Gastrocnemius medialis (tissue), 4 donors: ENCODE data around the gene LARP1B. TPM values are rescaled to one million over a fixed set of nuclear protein-coding genes. Genes with fewer than 3 reads are reported as not detected.

ENCODE experiments used
- ATAC-seq, 2 donors: fragments of 150-250 bp; one replicate each; pipeline ENCODE4 v1.9.1; 2016
- DNase-seq, 2 donors: peaks; one replicate each; pipeline ENCODE4 v3.0.0-alpha.2; 2019
- H3K27ac ChIP-seq, 4 donors: fragments of 200-600 bp; sonication (generic); 1 replicate in 1 of 4; 2 replicates in 3 of 4; pipeline ENCODE4 v1.5.1; 2016 to 2018; ENCODE audit warnings: mild to moderate bottlenecking in 2 of 4, moderate library complexity in 1 of 4
- H3K27me3 ChIP-seq, 3 donors: fragments of 200-600 bp; sonication (generic) in 2 of 3; 1 replicate in 1 of 3; 2 replicates in 2 of 3; pipeline versions ENCODE4 v1.5.1 to v1.6.0; 2016 to 2019; ENCODE audit warnings: mild to moderate bottlenecking in 1 of 3, moderate library complexity in 1 of 3
- H3K36me3 ChIP-seq, 2 donors: fragments of 200-600 bp; sonication (generic) in 1 of 2; one replicate each; pipeline ENCODE4 v1.5.1; 2017 to 2018
- H3K4me1 ChIP-seq, 2 donors: fragments of 200-600 bp; sonication (generic) in 1 of 2; one replicate each; pipeline ENCODE4 v1.5.1; 2016 to 2017; ENCODE audit warnings: mild to moderate bottlenecking in 2 of 2
- H3K4me3 ChIP-seq, 4 donors: fragments of 200-600 bp; sonication (generic) in 3 of 4; 1 replicate in 1 of 4; 2 replicates in 3 of 4; pipeline ENCODE4 v1.5.1; 2016 to 2019; ENCODE audit warnings: mild to moderate bottlenecking in 2 of 4
- H3K9me3 ChIP-seq, 3 donors: fragments of 200-600 bp; sonication (generic) in 2 of 3; 1 replicate in 1 of 3; 2 replicates in 2 of 3; pipeline ENCODE4 v1.5.1; 2016 to 2019
- POLR2A ChIP-seq, 2 donors: fragments of 450-650 bp; IDR thresholded peaks; one replicate each; pipeline ENCODE4 v1.6.1; 2017; ENCODE audit warnings: antibody characterized with exemption in 2 of 2, mild to moderate bottlenecking in 2 of 2, moderate library complexity in 2 of 2
- in situ Hi-C, 4 donors: fragments of 200-750 bp; cut with MboI; loops; one replicate each; pipeline versions ENCODE4 v1.15.0 to v1.8.0; 2017; ENCODE audit warnings: low sequenced_read_pairs in 4 of 4
- intact Hi-C: fragments of 100-400 bp; cut with DNase I; formaldehyde crosslinking; loops from one replicate; pipeline ENCODE4 v1.15.1; 2023; ENCODE audit warnings: low total_unique reads
- total RNA-seq, 4 donors: library from RNA; depleted of rRNA; stranded (reverse); fragments of >200 nt; gene quantifications; one replicate each; pipeline versions ENCODE4 v1.1.0 to v1.2.3, GENCODE V29; 2016
- TF ChIP-seq, protein P1 (sequence below), 5 experiments: fragments of 450-650 bp in 3 of 5; fragments of 200-600 bp in 2 of 5; sonication (generic) in 2 of 5; IDR thresholded peaks in 4 of 5; conservative IDR thresholded peaks in 1 of 5; 1 replicate in 4 of 5; 2 replicates in 1 of 5; pipeline ENCODE4 v1.5.1; 2016 to 2019; ENCODE audit warnings: antibody characterized with exemption in 5 of 5, mild to moderate bottlenecking in 3 of 5, moderate library complexity in 3 of 5

Gene LARP1B
- total RNA-seq, 4 donors from 2014 or later: 19.5 to 23.5 (median 22.8) TPM

DNA sequence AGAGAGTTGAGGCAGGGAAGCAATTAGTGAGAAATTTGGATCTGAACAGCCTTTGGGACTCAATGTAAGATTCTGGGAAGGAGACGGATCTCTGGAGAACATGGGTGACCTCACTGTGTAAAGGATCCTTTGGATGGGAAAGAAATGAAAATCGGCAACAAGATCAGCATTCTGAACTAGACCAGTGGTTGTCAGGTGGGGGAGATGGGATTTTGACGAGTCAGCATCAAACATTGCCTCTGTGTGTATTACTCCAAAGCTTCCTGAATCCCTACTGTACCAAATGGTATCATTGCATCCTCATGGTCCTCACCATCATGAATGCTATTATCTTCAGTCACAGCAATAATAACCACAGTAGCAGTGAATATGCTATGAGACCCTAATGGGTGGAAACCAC, 173.7 kb downstream of the LARP1B start:
- Histone ChIP-seq H3K4me3 (no peak overlapping the region), H3K36me3 (no peaks in the 10 kb centered on the region), H3K9me3 (no peaks in the 10 kb centered on the region), H3K4me1 (no peaks in the 10 kb centered on the region), H3K27me3 (no peaks in the 10 kb centered on the region), H3K27ac (no peak overlapping the region)
- in situ Hi-C loops (no loop called here), intact Hi-C loops (no loop called here)
- DNase-seq: no peak
- no peak for ATAC-seq
- no peak for TF ChIP-seq POLR2A (IDR thresholded peaks at IDR 0.05)
- TF ChIP-seq, protein P1, sequence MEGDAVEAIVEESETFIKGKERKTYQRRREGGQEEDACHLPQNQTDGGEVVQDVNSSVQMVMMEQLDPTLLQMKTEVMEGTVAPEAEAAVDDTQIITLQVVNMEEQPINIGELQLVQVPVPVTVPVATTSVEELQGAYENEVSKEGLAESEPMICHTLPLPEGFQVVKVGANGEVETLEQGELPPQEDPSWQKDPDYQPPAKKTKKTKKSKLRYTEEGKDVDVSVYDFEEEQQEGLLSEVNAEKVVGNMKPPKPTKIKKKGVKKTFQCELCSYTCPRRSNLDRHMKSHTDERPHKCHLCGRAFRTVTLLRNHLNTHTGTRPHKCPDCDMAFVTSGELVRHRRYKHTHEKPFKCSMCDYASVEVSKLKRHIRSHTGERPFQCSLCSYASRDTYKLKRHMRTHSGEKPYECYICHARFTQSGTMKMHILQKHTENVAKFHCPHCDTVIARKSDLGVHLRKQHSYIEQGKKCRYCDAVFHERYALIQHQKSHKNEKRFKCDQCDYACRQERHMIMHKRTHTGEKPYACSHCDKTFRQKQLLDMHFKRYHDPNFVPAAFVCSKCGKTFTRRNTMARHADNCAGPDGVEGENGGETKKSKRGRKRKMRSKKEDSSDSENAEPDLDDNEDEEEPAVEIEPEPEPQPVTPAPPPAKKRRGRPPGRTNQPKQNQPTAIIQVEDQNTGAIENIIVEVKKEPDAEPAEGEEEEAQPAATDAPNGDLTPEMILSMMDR (IDR thresholded peaks at IDR 0.05 in 4 of 5, conservative IDR thresholded peaks at IDR 0.05 in 1 of 5): no peak

DNA sequence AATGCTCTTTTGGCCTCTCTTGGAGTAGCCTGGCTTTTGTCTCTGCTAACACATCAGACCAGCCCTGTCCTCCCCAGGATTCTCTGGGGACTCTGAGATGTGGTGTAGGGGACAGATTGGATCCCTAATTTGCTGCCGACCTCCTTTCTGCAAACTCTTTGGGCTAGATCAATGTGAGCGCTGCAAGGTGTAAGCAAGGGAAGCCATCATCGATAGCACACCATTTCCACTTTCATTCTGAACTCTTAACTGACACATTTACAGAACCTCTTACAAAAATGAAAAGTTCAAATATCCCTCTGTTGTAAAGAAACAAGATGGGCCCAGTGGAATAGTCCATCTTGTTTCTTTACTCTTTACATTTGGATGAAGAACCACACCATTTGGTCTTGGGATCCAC, 179.9 kb downstream of the LARP1B start:
- no peaks in the 10 kb centered on the region for H3K9me3 ChIP-seq
- H3K4me1 ChIP-seq: no peaks in the 10 kb centered on the region
- no peak for ATAC-seq
- intact Hi-C loops (no loop called here), in situ Hi-C loops (no loop called here)
- DNase-seq: no peak
- TF ChIP-seq, protein P1 (IDR thresholded peaks at IDR 0.05 in 4 of 5, conservative IDR thresholded peaks at IDR 0.05 in 1 of 5): no peak
- TF ChIP-seq POLR2A (IDR thresholded peaks at IDR 0.05): no peak
- H3K36me3 ChIP-seq: no peaks in the 10 kb centered on the region
- no peak overlapping the region for H3K4me3 ChIP-seq
- H3K27me3 ChIP-seq: no peaks in the 10 kb centered on the region
- no peak overlapping the region for H3K27ac ChIP-seq

DNA sequence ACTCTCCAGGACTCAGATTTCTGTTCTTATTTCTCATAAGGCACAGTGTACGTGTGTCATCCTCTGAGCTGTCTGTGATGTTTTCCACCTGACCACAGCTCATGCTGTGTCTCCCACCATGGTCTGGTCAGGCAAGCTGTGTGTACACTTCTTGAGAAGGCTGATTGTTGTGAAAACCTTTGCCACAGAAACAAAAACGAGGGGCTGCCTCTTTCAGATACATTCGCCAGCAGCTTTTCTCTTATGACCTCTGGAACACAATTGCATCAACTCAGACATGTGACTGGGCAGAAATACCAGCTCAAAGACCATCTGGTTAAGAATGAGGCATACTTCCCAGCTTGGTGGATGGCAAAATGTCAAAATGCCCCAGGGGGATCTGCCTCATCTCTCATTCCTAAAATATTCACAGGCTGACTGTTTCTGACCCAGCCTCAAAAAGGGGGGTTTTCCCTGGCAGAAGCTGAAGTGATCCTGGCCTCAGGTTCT, 180.4 kb downstream of the LARP1B start:
- H3K4me3 ChIP-seq: no peak overlapping the region
- H3K27me3 ChIP-seq: no peaks in the 10 kb centered on the region
- no peak for TF ChIP-seq POLR2A (IDR thresholded peaks at IDR 0.05)
- TF ChIP-seq, protein P1 (IDR thresholded peaks at IDR 0.05 in 4 of 5, conservative IDR thresholded peaks at IDR 0.05 in 1 of 5): no peak
- H3K36me3 ChIP-seq: no peaks in the 10 kb centered on the region
- H3K4me1 ChIP-seq: no peaks in the 10 kb centered on the region
- no peaks in the 10 kb centered on the region for H3K9me3 ChIP-seq
- no peak for DNase-seq
- ATAC-seq: no peak
- no peak overlapping the region for H3K27ac ChIP-seq
- in situ Hi-C loops (no loop called here), intact Hi-C loops (no loop called here)

DNA sequence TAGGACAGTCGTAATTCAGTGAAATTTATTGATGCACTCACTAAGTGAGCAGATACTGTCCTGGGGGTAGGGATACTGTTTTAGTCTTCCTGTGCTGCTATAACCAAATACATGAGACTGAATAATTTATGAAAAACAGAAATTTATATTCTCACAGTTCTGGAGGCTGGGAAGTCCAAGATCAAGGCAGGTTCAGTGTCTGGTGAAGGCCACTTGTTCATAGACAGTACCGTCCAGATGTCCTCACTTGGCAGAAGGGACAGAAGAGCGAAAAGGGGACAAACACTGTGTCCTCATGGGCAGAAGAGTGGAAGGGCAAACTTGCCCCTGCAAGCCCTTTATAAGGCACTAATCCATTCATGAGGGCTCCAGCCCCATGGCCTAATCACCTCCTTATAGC, 180.9 kb downstream of the LARP1B start:
- Histone ChIP-seq H3K4me3 (no peak overlapping the region), H3K4me1 (no peaks in the 10 kb centered on the region), H3K27ac (no peak overlapping the region), H3K27me3 (no peaks in the 10 kb centered on the region), H3K9me3 (no peaks in the 10 kb centered on the region), H3K36me3 (no peaks in the 10 kb centered on the region)
- TF ChIP-seq, protein P1 (IDR thresholded peaks at IDR 0.05 in 4 of 5, conservative IDR thresholded peaks at IDR 0.05 in 1 of 5): no peak
- no peak for TF ChIP-seq POLR2A (IDR thresholded peaks at IDR 0.05)
- in situ Hi-C loops (no loop called here), intact Hi-C loops (no loop called here)
- ATAC-seq (no peak), DNase-seq (no peak)

DNA sequence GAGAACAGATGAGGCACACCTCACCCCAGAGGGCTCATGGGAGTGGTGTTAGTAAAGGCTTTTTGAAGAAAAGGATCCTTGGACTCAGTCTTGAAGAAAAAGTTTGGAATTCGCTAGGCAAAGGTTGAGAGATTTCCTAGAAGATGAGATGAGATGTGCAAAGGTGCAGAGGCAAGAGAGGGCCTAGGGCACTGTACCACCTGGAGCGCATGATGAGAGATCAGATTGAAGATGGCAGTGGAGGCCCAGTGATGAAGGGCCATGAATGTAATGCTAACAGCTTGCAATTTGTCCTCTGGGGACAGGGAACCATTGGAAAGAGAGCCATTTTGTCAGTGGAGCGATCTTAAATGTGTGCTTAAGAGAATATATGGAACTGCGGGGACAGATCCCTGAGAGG, 181.5 kb downstream of the LARP1B start:
- no peaks in the 10 kb centered on the region for H3K36me3 ChIP-seq
- no peaks in the 10 kb centered on the region for H3K9me3 ChIP-seq
- in situ Hi-C loops (no loop called here), intact Hi-C loops (no loop called here)
- no peak overlapping the region for H3K27ac ChIP-seq
- no peak for DNase-seq
- no peaks in the 10 kb centered on the region for H3K4me1 ChIP-seq
- no peak overlapping the region for H3K4me3 ChIP-seq
- no peak for ATAC-seq
- H3K27me3 ChIP-seq: no peaks in the 10 kb centered on the region
- TF ChIP-seq POLR2A (IDR thresholded peaks at IDR 0.05): no peak
- TF ChIP-seq, protein P1 (IDR thresholded peaks at IDR 0.05 in 4 of 5, conservative IDR thresholded peaks at IDR 0.05 in 1 of 5): no peak
